SK-N-SH (cell line): ENCODE data around the gene FGD6. TPM values are rescaled to one million over a fixed set of nuclear protein-coding genes. Genes with fewer than 3 reads are reported as not detected.

ENCODE experiments used
- CTCF ChIA-PET: fragments of 300-600, 350-600 bp; formaldehyde crosslinking; extraction: SDS; loops from one replicate; lab custom pipeline; 2021; lab: Yijun Ruan, JAX
- POLR2A ChIA-PET: fragments of 350-600 bp; sonication (Branson Sonifier 250); formaldehyde crosslinking; extraction: SDS; loops from one replicate; lab custom pipeline; 2020; ENCODE audit warnings: antibody characterized with exemption, inconsistent platforms; lab: Yijun Ruan, JAX
- DNase-seq: peaks from one replicate; pipeline ENCODE4 v3.0.0; 2012
- H2AFZ ChIP-seq: fragments of 200-600 bp; sonication (generic); 2 replicates; pipeline ENCODE4 v1.8.1; 2016; ENCODE audit warnings: antibody characterized with exemption, mild to moderate bottlenecking, low read depth
- H3F3A ChIP-seq: fragments of 200-600 bp; sonication (generic); replicated peaks from 2 replicates; pipeline ENCODE3; 2016; ENCODE audit warnings: antibody characterized with exemption, mild to moderate bottlenecking; ENCODE audit not compliant: insufficient read depth
- H3K27ac ChIP-seq, 2 experiments: fragments of 200-500 bp in 1 of 2; fragments of 200-600 bp in 1 of 2; sonication (Bioruptor generic) in 1 of 2; sonication (generic), shearing (Covaris generic) in 1 of 2; 2 replicates each; pipeline versions ENCODE4 v1.5.1 to v1.6.1; 2014 to 2016; ENCODE audit warnings: low read depth in 2 of 2, inconsistent platforms in 1 of 2, low read length in 1 of 2, mild to moderate bottlenecking in 1 of 2, mixed read lengths in 1 of 2
- H3K27me3 ChIP-seq: fragments of 200-600 bp; sonication (generic), shearing (Covaris generic); 2 replicates; pipeline ENCODE4 v1.6.1; 2016; ENCODE audit warnings: mixed run types; ENCODE audit not compliant: insufficient read depth
- H3K36me3 ChIP-seq, 2 experiments: fragments of 200-500 bp in 1 of 2; fragments of 200-600 bp in 1 of 2; sonication (Bioruptor generic) in 1 of 2; sonication (generic) in 1 of 2; replicated peaks in 1 of 2; 2 replicates each; pipeline versions ENCODE3 to v1.5.1; 2014 to 2016; ENCODE audit warnings: low read length in 1 of 2, mild to moderate bottlenecking in 1 of 2; ENCODE audit not compliant: insufficient read depth in 2 of 2, control insufficient read depth in 1 of 2
- H3K4me1 ChIP-seq, 2 experiments: fragments of 200-500 bp in 1 of 2; fragments of 200-600 bp in 1 of 2; sonication (Bioruptor generic) in 1 of 2; sonication (generic), shearing (Covaris generic) in 1 of 2; 2 replicates each; pipeline versions ENCODE4 v1.5.1 to v1.6.1; 2014 to 2016; ENCODE audit warnings: low read depth in 1 of 2, low read length in 1 of 2, mixed run types in 1 of 2; ENCODE audit not compliant: insufficient read depth in 2 of 2, control insufficient read depth in 1 of 2
- H3K4me2 ChIP-seq: fragments of 200-600 bp; sonication (generic), shearing (Covaris generic); 2 replicates; pipeline ENCODE4 v1.6.1; 2017; ENCODE audit warnings: mixed run types
- H3K4me3 ChIP-seq, 2 experiments: fragments of 200-500 bp in 1 of 2; fragments of 200-600 bp in 1 of 2; sonication (Bioruptor generic) in 1 of 2; sonication (generic), shearing (Covaris generic) in 1 of 2; 2 replicates each; pipeline versions ENCODE4 v1.5.1 to v1.8.1; 2014 to 2016; ENCODE audit warnings: low read depth in 2 of 2, inconsistent platforms in 1 of 2, low read length in 1 of 2, mild to moderate bottlenecking in 1 of 2, mixed read lengths in 1 of 2, moderate library complexity in 1 of 2
- H3K79me2 ChIP-seq: fragments of 200-600 bp; sonication (generic); 2 replicates; pipeline ENCODE4 v1.8.1; 2017; ENCODE audit warnings: mild to moderate bottlenecking; ENCODE audit not compliant: insufficient read depth
- H3K9ac ChIP-seq: fragments of 200-600 bp; sonication (generic); 2 replicates; pipeline ENCODE4 v1.6.1; 2017; ENCODE audit warnings: mixed run types
- H3K9me2 ChIP-seq: fragments of 200-600 bp; sonication (generic); 2 replicates; pipeline ENCODE4 v1.6.1; 2017; ENCODE audit warnings: mixed run types
- H3K9me3 ChIP-seq: fragments of 200-600 bp; sonication (generic); 2 replicates; pipeline ENCODE4 v1.6.1; 2017; ENCODE audit warnings: mixed run types, mild to moderate bottlenecking, moderate library complexity
- H4K20me1 ChIP-seq: fragments of 200-600 bp; sonication (generic); 2 replicates; pipeline ENCODE4 v1.6.1; 2017; ENCODE audit warnings: mild to moderate bottlenecking, mixed run types; ENCODE audit not compliant: insufficient read depth
- EP300 ChIP-seq, 2 experiments: IDR thresholded peaks; 2 replicates each; pipeline versions ENCODE4 v1.4.0 to v1.6.1; 2012; ENCODE audit warnings: borderline replicate concordance in 1 of 2, low read depth in 1 of 2, low read length in 1 of 2
- EZH2phosphoT487 ChIP-seq: fragments of 200-600 bp; sonication (generic); IDR thresholded peaks from 2 replicates; pipeline ENCODE4 v1.6.1; 2017; ENCODE audit warnings: low read depth, mixed run types, mild to moderate bottlenecking, antibody characterized with exemption, moderate library complexity, borderline replicate concordance
- FOXJ3 ChIP-seq: sonication (generic); formaldehyde crosslinking; IDR thresholded peaks from 2 replicates; pipeline ENCODE4 v1.5.1; 2020; ENCODE audit warnings: mild to moderate bottlenecking, missing genetic modification reagents
- GATA2 ChIP-seq: sonication (generic); formaldehyde crosslinking; IDR thresholded peaks from 2 replicates; pipeline ENCODE4 v1.5.0; 2020; ENCODE audit warnings: mild to moderate bottlenecking, missing genetic modification reagents
- NRF1 ChIP-seq: IDR thresholded peaks from 2 replicates; pipeline ENCODE4 v1.6.1; 2012; ENCODE audit warnings: low read depth, mild to moderate bottlenecking, low read length
- SMC3 ChIP-seq: IDR thresholded peaks from 2 replicates; pipeline ENCODE4 v1.6.1; 2012; ENCODE audit warnings: low read depth, low read length, improper control_type of control experiment
- WGBS: methylation state at CpG from one replicate; pipeline ENCODE4 v1.1.6; 2017; ENCODE audit warnings: low lambda C conversion rate; 5-methylcytosine and 5-hydroxymethylcytosine counted together
- polyA plus RNA-seq, 3 experiments: library from polyadenylated mRNA; depleted of rRNA; stranded (reverse); fragments of >200 nt; gene quantifications; 2 replicates each; pipeline ENCODE4 v1.2.3, GENCODE V29; 2012
- TF ChIP-seq, protein P1 (sequence below): fragments of 200-600 bp; sonication (generic); IDR thresholded peaks from 2 replicates; pipeline ENCODE4 v1.6.1; 2017; ENCODE audit warnings: antibody characterized with exemption, mild to moderate bottlenecking, moderate library complexity
- TF ChIP-seq, protein P2 (sequence below): IDR thresholded peaks from 2 replicates; pipeline ENCODE4 v1.6.1; 2012; ENCODE audit warnings: mild to moderate bottlenecking, low read depth, low read length, moderate library complexity

FGD6 gene
- polyA plus RNA-seq, 1 of the 3 experiments (the other 2 are of a cell fraction), result 2.8 TPM

DNA sequence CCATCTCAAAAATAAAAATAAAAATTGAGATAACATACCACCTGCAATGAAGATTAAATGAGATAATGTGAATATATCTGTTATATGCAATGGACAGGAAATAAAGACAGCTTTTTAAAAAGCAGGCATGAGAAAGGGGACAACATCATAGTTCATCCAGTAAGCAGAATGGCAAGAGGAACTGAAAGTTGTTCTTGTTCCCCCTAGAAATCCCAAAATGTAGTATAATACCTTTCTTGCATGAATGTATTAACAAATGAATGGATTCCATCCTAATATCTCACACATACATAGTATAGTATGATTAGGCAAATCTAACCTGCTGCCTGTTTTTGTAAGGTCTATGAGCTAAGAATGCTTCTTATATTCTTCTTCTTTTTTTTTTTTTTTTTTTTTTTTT, 31.4 kb downstream of the FGD6 start:
- no peak overlapping the region for H2AFZ ChIP-seq
- H3K9ac ChIP-seq, result no peak overlapping the region
- TF ChIP-seq SMC3, result no peak
- H3K36me3 ChIP-seq, result no peaks in the 10 kb centered on the region
- no peaks in the 10 kb centered on the region; a peak in 1 of 4 replicates for H3K4me1 ChIP-seq
- H3K79me2 ChIP-seq, result no peaks in the 10 kb centered on the region
- H4K20me1 ChIP-seq, result no peaks in the 10 kb centered on the region
- H3K4me3 ChIP-seq, result no peak overlapping the region
- no peaks in the 10 kb centered on the region for H3K9me3 ChIP-seq
- H3K27me3 ChIP-seq, result no peaks in the 10 kb centered on the region
- CTCF ChIA-PET, result no interaction called here
- no peak overlapping the region for H3K27ac ChIP-seq
- H3K9me2 ChIP-seq, result no peaks in the 10 kb centered on the region
- peaks cover 6% of the 10 kb centered on the region for H3F3A ChIP-seq
- DNase-seq, result no peak
- no peak overlapping the region for H3K4me2 ChIP-seq
- POLR2A ChIA-PET, result no interaction called here

DNA sequence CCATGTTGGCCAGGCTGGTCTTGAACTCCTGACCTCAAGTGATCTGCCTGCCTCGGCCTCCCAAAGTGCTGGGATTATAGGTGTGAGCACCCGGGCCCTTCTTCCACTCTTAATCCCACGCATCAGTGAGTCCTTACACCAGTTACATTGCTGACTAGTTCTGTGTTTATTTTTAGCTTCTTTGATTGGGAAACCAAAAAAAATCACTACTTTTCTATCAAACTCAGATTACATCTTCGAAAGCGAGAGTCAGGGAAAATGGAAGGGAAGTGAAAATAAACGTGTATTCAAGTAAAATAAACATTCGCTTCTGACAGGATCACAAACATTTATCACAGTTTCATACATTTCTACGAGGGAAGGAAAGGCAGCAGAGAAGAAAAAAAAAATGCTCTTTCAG, 32.2 kb downstream of the FGD6 start:
- no peaks in the 10 kb centered on the region for H3K27me3 ChIP-seq
- H3K9me2 ChIP-seq, result no peaks in the 10 kb centered on the region
- no peaks in the 10 kb centered on the region for H3K36me3 ChIP-seq
- no peak overlapping the region for H3K4me3 ChIP-seq
- no peak overlapping the region for H2AFZ ChIP-seq
- ChIA-PET POLR2A (no interaction called here), CTCF (no interaction called here)
- no peaks in the 10 kb centered on the region for H3K9me3 ChIP-seq
- no peaks in the 10 kb centered on the region for H3K79me2 ChIP-seq
- no peaks in the 10 kb centered on the region for H4K20me1 ChIP-seq
- peaks cover 6% of the 10 kb centered on the region for H3F3A ChIP-seq
- H3K4me2 ChIP-seq, result no peak overlapping the region
- H3K27ac ChIP-seq, result no peak overlapping the region
- TF ChIP-seq EZH2phosphoT487, result no peak
- no peak for TF ChIP-seq NRF1
- no peak for TF ChIP-seq GATA2 (CRISPR knock-in tag)
- no peak for TF ChIP-seq EP300 (IDR thresholded peaks at IDR 0.05; ENCODE audit: borderline replicate concordance in 1 of 2, low read depth in 1 of 2, low read length in 1 of 2)
- TF ChIP-seq FOXJ3, result no peak
- TF ChIP-seq, protein P1, sequence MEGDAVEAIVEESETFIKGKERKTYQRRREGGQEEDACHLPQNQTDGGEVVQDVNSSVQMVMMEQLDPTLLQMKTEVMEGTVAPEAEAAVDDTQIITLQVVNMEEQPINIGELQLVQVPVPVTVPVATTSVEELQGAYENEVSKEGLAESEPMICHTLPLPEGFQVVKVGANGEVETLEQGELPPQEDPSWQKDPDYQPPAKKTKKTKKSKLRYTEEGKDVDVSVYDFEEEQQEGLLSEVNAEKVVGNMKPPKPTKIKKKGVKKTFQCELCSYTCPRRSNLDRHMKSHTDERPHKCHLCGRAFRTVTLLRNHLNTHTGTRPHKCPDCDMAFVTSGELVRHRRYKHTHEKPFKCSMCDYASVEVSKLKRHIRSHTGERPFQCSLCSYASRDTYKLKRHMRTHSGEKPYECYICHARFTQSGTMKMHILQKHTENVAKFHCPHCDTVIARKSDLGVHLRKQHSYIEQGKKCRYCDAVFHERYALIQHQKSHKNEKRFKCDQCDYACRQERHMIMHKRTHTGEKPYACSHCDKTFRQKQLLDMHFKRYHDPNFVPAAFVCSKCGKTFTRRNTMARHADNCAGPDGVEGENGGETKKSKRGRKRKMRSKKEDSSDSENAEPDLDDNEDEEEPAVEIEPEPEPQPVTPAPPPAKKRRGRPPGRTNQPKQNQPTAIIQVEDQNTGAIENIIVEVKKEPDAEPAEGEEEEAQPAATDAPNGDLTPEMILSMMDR, result no peak
- TF ChIP-seq, protein P2, sequence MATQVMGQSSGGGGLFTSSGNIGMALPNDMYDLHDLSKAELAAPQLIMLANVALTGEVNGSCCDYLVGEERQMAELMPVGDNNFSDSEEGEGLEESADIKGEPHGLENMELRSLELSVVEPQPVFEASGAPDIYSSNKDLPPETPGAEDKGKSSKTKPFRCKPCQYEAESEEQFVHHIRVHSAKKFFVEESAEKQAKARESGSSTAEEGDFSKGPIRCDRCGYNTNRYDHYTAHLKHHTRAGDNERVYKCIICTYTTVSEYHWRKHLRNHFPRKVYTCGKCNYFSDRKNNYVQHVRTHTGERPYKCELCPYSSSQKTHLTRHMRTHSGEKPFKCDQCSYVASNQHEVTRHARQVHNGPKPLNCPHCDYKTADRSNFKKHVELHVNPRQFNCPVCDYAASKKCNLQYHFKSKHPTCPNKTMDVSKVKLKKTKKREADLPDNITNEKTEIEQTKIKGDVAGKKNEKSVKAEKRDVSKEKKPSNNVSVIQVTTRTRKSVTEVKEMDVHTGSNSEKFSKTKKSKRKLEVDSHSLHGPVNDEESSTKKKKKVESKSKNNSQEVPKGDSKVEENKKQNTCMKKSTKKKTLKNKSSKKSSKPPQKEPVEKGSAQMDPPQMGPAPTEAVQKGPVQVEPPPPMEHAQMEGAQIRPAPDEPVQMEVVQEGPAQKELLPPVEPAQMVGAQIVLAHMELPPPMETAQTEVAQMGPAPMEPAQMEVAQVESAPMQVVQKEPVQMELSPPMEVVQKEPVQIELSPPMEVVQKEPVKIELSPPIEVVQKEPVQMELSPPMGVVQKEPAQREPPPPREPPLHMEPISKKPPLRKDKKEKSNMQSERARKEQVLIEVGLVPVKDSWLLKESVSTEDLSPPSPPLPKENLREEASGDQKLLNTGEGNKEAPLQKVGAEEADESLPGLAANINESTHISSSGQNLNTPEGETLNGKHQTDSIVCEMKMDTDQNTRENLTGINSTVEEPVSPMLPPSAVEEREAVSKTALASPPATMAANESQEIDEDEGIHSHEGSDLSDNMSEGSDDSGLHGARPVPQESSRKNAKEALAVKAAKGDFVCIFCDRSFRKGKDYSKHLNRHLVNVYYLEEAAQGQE, result no peak
- H3K4me1 ChIP-seq, result no peaks in the 10 kb centered on the region; a peak in 1 of 4 replicates
- no peak for DNase-seq
- no peak overlapping the region for H3K9ac ChIP-seq
- WGBS, result 95% methylated on average over 8 of the region's 8 CpGs
